IMR-90 (cell line): Measurements from ENCODE around the gene CRCP. TPM values are rescaled to one million over a fixed set of nuclear protein-coding genes. Genes with fewer than 3 reads are reported as not detected.

Source experiments
- ATAC-seq: fragments of 200-7000 bp; cut with Tn5 transposase; 2 replicates; pipeline ENCODE4 v1.9.1; 2020; ENCODE audit warnings: low read depth, mild to moderate bottlenecking, moderate library complexity
- BruUV-seq: library from RNA; stranded (reverse); fragments of 400-500 nt; replicated peaks from 2 replicates; lab custom pipeline; 2021; lab: Mats Ljungman, UMichigan
- CTCF ChIA-PET: fragments of 300-600 bp; formaldehyde crosslinking; extraction: SDS; loops from one replicate; lab custom pipeline; 2021; ENCODE audit warnings: antibody characterized with exemption; lab: Yijun Ruan, JAX
- POLR2A ChIA-PET: fragments of 300-600 bp; sonication (Branson Sonifier 250); formaldehyde crosslinking; loops from one replicate; lab custom pipeline; 2022; ENCODE audit warnings: antibody characterized with exemption; ENCODE audit not compliant: unreplicated experiment; lab: Charles Lee
- DNase-seq: peaks from one replicate; pipeline ENCODE4 v3.0.0; 2013
- H2AFZ ChIP-seq: replicated peaks from 2 replicates; pipeline ENCODE3; 2013; ENCODE audit warnings: low read length, mild to moderate bottlenecking; ENCODE audit not compliant: poor library complexity
- H2AK5ac ChIP-seq: 2 replicates; pipeline ENCODE4 v1.6.1; 2013; ENCODE audit warnings: low read depth, low read length, inconsistent platforms
- H2AK9ac ChIP-seq: replicated peaks from 2 replicates; pipeline ENCODE3; 2013; ENCODE audit warnings: mild to moderate bottlenecking, low read depth, low read length, moderate library complexity; ENCODE audit not compliant: poor library complexity
- H2BK120ac ChIP-seq: 2 replicates; pipeline ENCODE4 v1.6.1; 2013; ENCODE audit warnings: low read depth, low read length, inconsistent platforms
- H2BK15ac ChIP-seq: 3 replicates; pipeline ENCODE4 v1.6.1; 2013; ENCODE audit warnings: low read depth, low read length, inconsistent platforms
- H2BK20ac ChIP-seq: 2 replicates; pipeline ENCODE4 v1.6.1; 2013; ENCODE audit warnings: low read depth, mild to moderate bottlenecking, inconsistent platforms, low read length, moderate library complexity
- H2BK5ac ChIP-seq: 2 replicates; pipeline ENCODE4 v1.6.1; 2013; ENCODE audit warnings: mild to moderate bottlenecking, low read depth, low read length, inconsistent platforms; ENCODE audit not compliant: poor library complexity, severe bottlenecking
- H3K14ac ChIP-seq: replicated peaks from 2 replicates; pipeline ENCODE4 v1.6.1; 2013; ENCODE audit warnings: low read depth, low read length, inconsistent platforms
- H3K18ac ChIP-seq: 2 replicates; pipeline ENCODE4 v1.6.1; 2013; ENCODE audit warnings: low read depth, low read length, control low read depth
- H3K23ac ChIP-seq: 2 replicates; pipeline ENCODE4 v1.6.1; 2013; ENCODE audit warnings: low read depth, low read length, inconsistent platforms
- H3K27ac ChIP-seq: 2 replicates; pipeline ENCODE4 v1.5.1; 2013; ENCODE audit warnings: mild to moderate bottlenecking, control low read depth, low read length; ENCODE audit not compliant: insufficient read depth
- H3K27me3 ChIP-seq: 2 replicates; pipeline ENCODE4 v1.6.1; 2013; ENCODE audit warnings: low read length; ENCODE audit not compliant: control insufficient read depth, insufficient read depth
- H3K36me3 ChIP-seq: 2 replicates; pipeline ENCODE4 v1.6.1; 2013; ENCODE audit warnings: low read length, mixed read lengths; ENCODE audit not compliant: control insufficient read depth, insufficient read depth
- H3K4ac ChIP-seq: 2 replicates; pipeline ENCODE4 v1.6.1; 2013; ENCODE audit warnings: low read depth, low read length, inconsistent platforms
- H3K4me1 ChIP-seq: 2 replicates; pipeline ENCODE4 v1.6.1; 2013; ENCODE audit warnings: low read length, mixed read lengths; ENCODE audit not compliant: control insufficient read depth, insufficient read depth
- H3K4me2 ChIP-seq: 2 replicates; pipeline ENCODE4 v1.6.1; 2013; ENCODE audit warnings: low read depth, mild to moderate bottlenecking, control low read depth, low read length, moderate library complexity
- H3K4me3 ChIP-seq: 2 replicates; pipeline ENCODE4 v1.5.1; 2013; ENCODE audit warnings: low read depth, mild to moderate bottlenecking, control low read depth, low read length, moderate library complexity; ENCODE audit not compliant: insufficient read depth
- H3K56ac ChIP-seq: 2 replicates; pipeline ENCODE4 v1.6.1; 2013; ENCODE audit warnings: low read length, inconsistent platforms; ENCODE audit not compliant: insufficient read depth; ENCODE audit errors: extremely low read depth
- H3K79me1 ChIP-seq, 2 experiments: 2 replicates each; pipeline ENCODE4 v1.6.1; 2013; ENCODE audit warnings: low read length in 2 of 2, inconsistent platforms in 1 of 2, low read depth in 1 of 2
- H3K9ac ChIP-seq: 2 replicates; pipeline ENCODE4 v1.6.1; 2013; ENCODE audit warnings: low read depth, low read length, control low read depth
- H3K9me1 ChIP-seq: 2 replicates; pipeline ENCODE4 v1.6.1; 2013; ENCODE audit warnings: low read length, inconsistent platforms; ENCODE audit not compliant: insufficient read depth
- H3K9me3 ChIP-seq: 2 replicates; pipeline ENCODE4 v1.6.1; 2013; ENCODE audit warnings: low read length; ENCODE audit not compliant: control insufficient read depth, insufficient read depth
- H4K20me1 ChIP-seq: 2 replicates; pipeline ENCODE4 v1.6.1; 2013; ENCODE audit warnings: low read length, inconsistent platforms; ENCODE audit not compliant: insufficient read depth
- H4K5ac ChIP-seq: 2 replicates; pipeline ENCODE4 v1.6.1; 2013; ENCODE audit warnings: mild to moderate bottlenecking, low read depth, low read length, control low read depth
- H4K8ac ChIP-seq, 2 experiments: 2 replicates each; pipeline ENCODE4 v1.6.1; 2013; ENCODE audit warnings: low read depth in 2 of 2, low read length in 2 of 2, control low read depth in 1 of 2, inconsistent platforms in 1 of 2
- H4K91ac ChIP-seq: 2 replicates; pipeline ENCODE4 v1.6.1; 2013; ENCODE audit warnings: low read depth, low read length, inconsistent platforms; ENCODE audit not compliant: insufficient read depth
- BHLHE40 ChIP-seq: fragments of 150-350 bp; IDR thresholded peaks from 2 replicates; pipeline ENCODE4 v1.6.1; 2016; ENCODE audit warnings: mild to moderate bottlenecking, low read depth, low read length
- CEBPB ChIP-seq: IDR thresholded peaks from 2 replicates; pipeline ENCODE4 v1.6.1; 2012; ENCODE audit warnings: low read depth, low read length, improper control_type of control experiment
- MAFK ChIP-seq: IDR thresholded peaks from 2 replicates; pipeline ENCODE4 v1.6.1; 2012; ENCODE audit warnings: low read depth, low read length, improper control_type of control experiment
- MAZ ChIP-seq: IDR thresholded peaks from 2 replicates; pipeline ENCODE4 v1.6.1; 2012; ENCODE audit warnings: low read depth, mild to moderate bottlenecking, low read length, improper control_type of control experiment, moderate library complexity, borderline replicate concordance
- MXI1 ChIP-seq: IDR thresholded peaks from 2 replicates; pipeline ENCODE4 v1.6.1; 2012; ENCODE audit warnings: low read depth, mild to moderate bottlenecking, low read length, moderate library complexity, borderline replicate concordance
- NFE2L2 ChIP-seq: fragments of 150-350 bp; IDR thresholded peaks from 2 replicates; pipeline ENCODE4 v1.6.1; 2016; ENCODE audit warnings: low read depth, mild to moderate bottlenecking, low read length
- POLR2A ChIP-seq: IDR thresholded peaks from 2 replicates; pipeline ENCODE4 v1.6.1; 2012; ENCODE audit warnings: mild to moderate bottlenecking, low read depth, low read length
- RAD21 ChIP-seq: IDR thresholded peaks from 2 replicates; pipeline ENCODE4 v1.6.1; 2012; ENCODE audit warnings: low read length, improper control_type of control experiment
- RCOR1 ChIP-seq: IDR thresholded peaks from 2 replicates; pipeline ENCODE4 v1.6.1; 2012; ENCODE audit warnings: mild to moderate bottlenecking, low read length, improper control_type of control experiment; ENCODE audit not compliant: insufficient replicate concordance
- SMC3 ChIP-seq: fragments of 150-350 bp; IDR thresholded peaks from 2 replicates; pipeline ENCODE4 v1.6.1; 2016; ENCODE audit warnings: low read depth, mild to moderate bottlenecking, antibody characterized with exemption, low read length, moderate library complexity
- WGBS, 2 experiments: methylation state at CpG; one replicate each; pipeline versions ENCODE4 v1.1.5 to v1.1.7; 2013; ENCODE audit warnings: missing lambda C conversion rate in 2 of 2; ENCODE audit not compliant: insufficient read length in 1 of 2; ENCODE audit errors: extremely low coverage in 2 of 2; 5-methylcytosine and 5-hydroxymethylcytosine counted together
- dilution Hi-C: fragments of 300-500 bp; cut with HindIII; formaldehyde crosslinking; loops from one replicate; pipeline ENCODE4 v1.14.3; 2018; ENCODE audit warnings: low sequenced_read_pairs; ENCODE audit not compliant: unreplicated experiment
- in situ Hi-C: fragments of 300-500 bp; cut with MboI; formaldehyde crosslinking; loops from 3 replicates; pipeline ENCODE4 v1.14.3; 2019; ENCODE audit warnings: low sequenced_read_pairs, inconsistent platforms, mixed read lengths
- intact Hi-C: fragments of 100-400 bp; cut with micrococcal nuclease; formaldehyde crosslinking; loops from 2 replicates; pipeline ENCODE4 v1.10.0; 2022
- polyA plus RNA-seq, 3 experiments: library from polyadenylated mRNA; depleted of rRNA; stranded (reverse); fragments of >200 nt; gene quantifications; 2 replicates each; pipeline ENCODE4 v1.2.3, GENCODE V29; 2012; ENCODE audit warnings: low replicate concordance in 1 of 3
- total RNA-seq: library from RNA; depleted of rRNA; stranded (reverse); fragments of >200 nt; gene quantifications from 2 replicates; pipeline ENCODE4 v1.2.3, GENCODE V29; 2012
- TF ChIP-seq, protein P1 (sequence below): conservative IDR thresholded peaks from 2 replicates; pipeline ENCODE4 v1.5.1; 2012; ENCODE audit warnings: mild to moderate bottlenecking, low read depth, low read length, improper control_type of control experiment
- TF ChIP-seq, protein P2 (sequence below): fragments of 150-350 bp; IDR thresholded peaks from 2 replicates; pipeline ENCODE4 v1.6.1; 2017; ENCODE audit warnings: mild to moderate bottlenecking, antibody characterized with exemption, low read length, low read depth
- TF ChIP-seq, protein P3 (sequence below): fragments of 150-350 bp; IDR thresholded peaks from 2 replicates; pipeline ENCODE4 v1.6.1; 2016; ENCODE audit warnings: low read depth, mild to moderate bottlenecking, low read length, moderate library complexity, borderline replicate concordance

Gene CRCP
- total and polyA plus RNA-seq, 2 of the 4 experiments (the other 2 are of a cell fraction), result 22.9 to 37.5 TPM

DNA sequence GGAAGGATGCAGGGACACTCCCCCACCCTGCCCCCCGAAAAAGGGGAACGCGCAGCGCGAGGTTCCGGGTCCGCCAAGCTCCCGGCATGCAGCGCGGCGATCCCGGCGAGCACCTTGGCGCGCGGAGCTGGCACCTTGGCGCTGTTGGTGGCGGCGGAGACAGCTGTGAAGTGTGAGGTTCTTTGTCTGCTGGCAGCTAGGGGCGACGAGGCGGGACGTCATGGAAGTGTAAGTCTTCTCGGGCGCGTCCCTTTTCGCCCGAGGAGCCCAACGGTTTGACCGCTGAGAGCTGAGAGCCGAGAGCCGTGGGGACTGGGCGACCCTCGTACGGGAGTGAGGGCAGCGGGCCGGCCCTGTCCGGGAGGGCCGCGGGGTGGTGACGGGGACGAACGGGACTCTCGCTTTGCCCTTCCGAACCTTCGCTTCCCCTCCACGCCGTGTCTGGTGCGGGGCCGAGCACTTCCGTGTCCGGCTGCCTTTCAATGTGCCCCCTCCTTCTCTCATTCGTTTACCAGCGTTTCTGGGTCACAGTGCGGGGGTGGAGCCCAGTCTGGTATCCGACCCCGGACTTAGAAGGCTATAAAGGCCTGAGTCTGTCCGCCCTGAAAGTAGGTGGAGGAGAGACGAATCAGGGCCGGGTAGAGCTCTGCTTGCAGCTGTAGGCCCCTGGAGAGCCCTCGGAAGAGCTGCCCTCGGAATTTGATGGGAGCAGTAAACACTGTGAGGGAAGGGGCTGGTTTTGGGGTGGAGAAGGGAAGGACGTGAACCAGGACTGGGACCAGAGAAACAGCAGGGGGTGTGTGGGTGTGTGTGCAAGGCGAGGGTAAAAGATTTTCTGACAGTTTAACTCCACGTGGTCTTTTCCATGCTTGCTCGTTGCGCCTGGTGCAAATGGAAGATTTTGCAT lies at the start of gene CRCP (continued):
- TF ChIP-seq, protein P1, sequence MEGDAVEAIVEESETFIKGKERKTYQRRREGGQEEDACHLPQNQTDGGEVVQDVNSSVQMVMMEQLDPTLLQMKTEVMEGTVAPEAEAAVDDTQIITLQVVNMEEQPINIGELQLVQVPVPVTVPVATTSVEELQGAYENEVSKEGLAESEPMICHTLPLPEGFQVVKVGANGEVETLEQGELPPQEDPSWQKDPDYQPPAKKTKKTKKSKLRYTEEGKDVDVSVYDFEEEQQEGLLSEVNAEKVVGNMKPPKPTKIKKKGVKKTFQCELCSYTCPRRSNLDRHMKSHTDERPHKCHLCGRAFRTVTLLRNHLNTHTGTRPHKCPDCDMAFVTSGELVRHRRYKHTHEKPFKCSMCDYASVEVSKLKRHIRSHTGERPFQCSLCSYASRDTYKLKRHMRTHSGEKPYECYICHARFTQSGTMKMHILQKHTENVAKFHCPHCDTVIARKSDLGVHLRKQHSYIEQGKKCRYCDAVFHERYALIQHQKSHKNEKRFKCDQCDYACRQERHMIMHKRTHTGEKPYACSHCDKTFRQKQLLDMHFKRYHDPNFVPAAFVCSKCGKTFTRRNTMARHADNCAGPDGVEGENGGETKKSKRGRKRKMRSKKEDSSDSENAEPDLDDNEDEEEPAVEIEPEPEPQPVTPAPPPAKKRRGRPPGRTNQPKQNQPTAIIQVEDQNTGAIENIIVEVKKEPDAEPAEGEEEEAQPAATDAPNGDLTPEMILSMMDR, result peak; percentile 44

DNA sequence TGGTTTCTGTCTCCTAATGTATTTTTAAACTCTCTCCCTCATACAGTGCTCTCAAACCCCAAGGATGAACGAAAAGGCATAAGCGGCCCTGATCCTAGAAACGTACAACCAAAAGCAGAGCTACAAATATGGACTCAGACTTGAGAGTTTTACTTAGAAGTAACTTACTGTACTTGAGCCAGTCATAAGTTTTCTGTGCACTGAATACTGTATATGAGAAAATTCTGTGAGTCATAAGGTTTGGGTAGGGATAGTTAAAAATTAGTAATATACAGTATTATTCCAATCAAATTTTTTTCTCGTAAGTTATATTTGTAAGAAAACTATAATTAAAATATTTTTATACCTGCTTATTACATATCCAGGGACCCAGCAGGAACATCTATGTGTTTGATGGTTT lies 44.9 kb upstream of the CRCP start:
- no peak overlapping the region for H4K8ac ChIP-seq
- H3K18ac ChIP-seq, result no peak overlapping the region
- H4K20me1 ChIP-seq, result no peaks in the 10 kb centered on the region
- H3K4ac ChIP-seq, result no peak overlapping the region
- H2AK9ac ChIP-seq, result no peak overlapping the region
- no TSS peak for BruUV-seq
- H4K5ac ChIP-seq, result no peak overlapping the region
- no peaks in the 10 kb centered on the region for H3K27me3 ChIP-seq
- no peaks in the 10 kb centered on the region for H3K4me1 ChIP-seq
- no peak overlapping the region for H3K4me3 ChIP-seq
- ChIA-PET POLR2A (no interaction called here), CTCF (no interaction called here)
- DNase-seq (peak; percentile 47), ATAC-seq (peak; percentile 46)
- H3K27ac ChIP-seq, result no peak overlapping the region
- no peaks in the 10 kb centered on the region; the same call in 1 of the 2 replicates for H3K9me3 ChIP-seq
- no peak overlapping the region for H2AFZ ChIP-seq
- intact Hi-C loops (no loop called here), dilution Hi-C loops (no loop called here), in situ Hi-C loops (no loop called here)
- no peak overlapping the region for H3K9ac ChIP-seq
- no peak overlapping the region for H2BK5ac ChIP-seq
- H2AK5ac ChIP-seq, result no peak overlapping the region
- H3K36me3 ChIP-seq, result no peaks in the 10 kb centered on the region
- no peak overlapping the region for H2BK20ac ChIP-seq
- TF ChIP-seq, protein P2, sequence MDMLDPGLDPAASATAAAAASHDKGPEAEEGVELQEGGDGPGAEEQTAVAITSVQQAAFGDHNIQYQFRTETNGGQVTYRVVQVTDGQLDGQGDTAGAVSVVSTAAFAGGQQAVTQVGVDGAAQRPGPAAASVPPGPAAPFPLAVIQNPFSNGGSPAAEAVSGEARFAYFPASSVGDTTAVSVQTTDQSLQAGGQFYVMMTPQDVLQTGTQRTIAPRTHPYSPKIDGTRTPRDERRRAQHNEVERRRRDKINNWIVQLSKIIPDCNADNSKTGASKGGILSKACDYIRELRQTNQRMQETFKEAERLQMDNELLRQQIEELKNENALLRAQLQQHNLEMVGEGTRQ, result no peak
- TF ChIP-seq NFE2L2 (no peak), MAZ (no peak), BHLHE40 (no peak), SMC3 (no peak), CEBPB (no peak), POLR2A (no peak), MXI1 (no peak), RCOR1 (no peak), RAD21 (no peak), MAFK (no peak)
- TF ChIP-seq, protein P3, sequence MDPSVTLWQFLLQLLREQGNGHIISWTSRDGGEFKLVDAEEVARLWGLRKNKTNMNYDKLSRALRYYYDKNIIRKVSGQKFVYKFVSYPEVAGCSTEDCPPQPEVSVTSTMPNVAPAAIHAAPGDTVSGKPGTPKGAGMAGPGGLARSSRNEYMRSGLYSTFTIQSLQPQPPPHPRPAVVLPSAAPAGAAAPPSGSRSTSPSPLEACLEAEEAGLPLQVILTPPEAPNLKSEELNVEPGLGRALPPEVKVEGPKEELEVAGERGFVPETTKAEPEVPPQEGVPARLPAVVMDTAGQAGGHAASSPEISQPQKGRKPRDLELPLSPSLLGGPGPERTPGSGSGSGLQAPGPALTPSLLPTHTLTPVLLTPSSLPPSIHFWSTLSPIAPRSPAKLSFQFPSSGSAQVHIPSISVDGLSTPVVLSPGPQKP, result no peak
- no peak overlapping the region for H4K91ac ChIP-seq
- WGBS, 2 experiments, result no CpG with 5 or more reads among the region's 4 CpGs
- no peak overlapping the region for H2BK15ac ChIP-seq
- H3K9me1 ChIP-seq, result no peaks in the 10 kb centered on the region
- no peaks in the 10 kb centered on the region for H3K79me1 ChIP-seq
- H3K23ac ChIP-seq, result no peak overlapping the region
- H3K56ac ChIP-seq, result no peak overlapping the region
- H3K14ac ChIP-seq, result no peak overlapping the region
- H3K4me2 ChIP-seq, result no peak overlapping the region
- no peak overlapping the region for H2BK120ac ChIP-seq
